GM21737 (cell line): ENCODE results near the gene RAB22A.

Source experiments
- ATAC-seq: cut with Tn5 transposase; IDR thresholded peaks from one replicate; pipeline ENCODE4 v1.9.1; 2021; ENCODE audit warnings: mild to moderate bottlenecking, moderate library complexity; ENCODE audit not compliant: unreplicated experiment

The RAB22A gene

GRCh38 chr20:58300321-58300720 lies 9.2 kb upstream of the RAB22A start:
- no peak for ATAC-seq

GRCh38 chr20:58303547-58303946 lies 6.0 kb upstream of the RAB22A start:
- ATAC-seq: no peak

GRCh38 chr20:58305061-58305460 lies 4.5 kb upstream of the RAB22A start:
- ATAC-seq: no peak

GRCh38 chr20:58306421-58307261 lies 2.9 kb upstream of the RAB22A start:
- no peak for ATAC-seq

GRCh38 chr20:58307270-58307669 lies 2.2 kb upstream of the RAB22A start:
- ATAC-seq: no peak

GRCh38 chr20:58308290-58308679 lies 1.2 kb upstream of the RAB22A start:
- ATAC-seq: no peak

GRCh38 chr20:58308680-58309527 lies 611 bp upstream of the RAB22A start:
- ATAC-seq: peak; percentile 52

- ATAC-seq: no peak
Measured at GRCh38 chr20:58310291-58310782, 822 bp downstream of the RAB22A start.

- ATAC-seq: no peak
Measured at GRCh38 chr20:58312836-58313235, 3.3 kb downstream of the RAB22A start.

GRCh38 chr20:58313396-58313795 lies 3.9 kb downstream of the RAB22A start:
- ATAC-seq: no peak

GRCh38 chr20:58321205-58321604 lies 11.7 kb downstream of the RAB22A start:
- no peak for ATAC-seq

GRCh38 chr20:58322083-58322482 lies 12.6 kb downstream of the RAB22A start:
- no peak for ATAC-seq

- no peak for ATAC-seq
Measured at GRCh38 chr20:58325912-58326311, 16.4 kb downstream of the RAB22A start.

- ATAC-seq: no peak
Measured at GRCh38 chr20:58327211-58327610, 17.7 kb downstream of the RAB22A start.

GRCh38 chr20:58328836-58329235 lies 19.3 kb downstream of the RAB22A start:
- no peak for ATAC-seq

GRCh38 chr20:58329711-58330110 lies 20.2 kb downstream of the RAB22A start:
- no peak for ATAC-seq

- ATAC-seq: no peak
Measured at GRCh38 chr20:58330249-58330648, 20.7 kb downstream of the RAB22A start.

GRCh38 chr20:58330687-58331086 lies 21.2 kb downstream of the RAB22A start:
- no peak for ATAC-seq

- no peak for ATAC-seq
Measured at GRCh38 chr20:58331961-58332551, 22.5 kb downstream of the RAB22A start.

- no peak for ATAC-seq
Measured at GRCh38 chr20:58339741-58340140, 30.2 kb downstream of the RAB22A start.

GRCh38 chr20:58340151-58340550 lies 30.6 kb downstream of the RAB22A start:
- ATAC-seq: no peak
